Ovary (tissue), 3 donors: ENCODE results near the gene KIAA1671.

Experiments used
- CTCF ChIP-seq, 3 donors: fragments of 450-650 bp in 2 of 3; fragments of 200-600 bp in 1 of 3; IDR thresholded peaks; one replicate each; pipeline versions ENCODE4 v1.5.1 to v1.8.0; 2016 to 2022; ENCODE audit warnings: antibody characterized with exemption in 3 of 3, mild to moderate bottlenecking in 1 of 3
- EP300 ChIP-seq: sonication (generic); formaldehyde crosslinking; IDR thresholded peaks from one replicate; pipeline ENCODE4 v1.6.1; 2017; ENCODE audit warnings: antibody characterized with exemption
- POLR2A ChIP-seq: fragments of 450-650 bp; IDR thresholded peaks from one replicate; pipeline ENCODE4 v1.6.1; 2017; ENCODE audit warnings: antibody characterized with exemption, mild to moderate bottlenecking, moderate library complexity
- donor health status: DM: no; HTN: no; CAD: no.

GRCh38 chr22:24952837-24953383, 394 bp downstream of the KIAA1671 start:
- TF ChIP-seq CTCF (IDR thresholded peaks at IDR 0.05) (no peak), POLR2A (no peak), EP300 (no peak)
